ENCODE results near the gene PPP6R1. TPM values are rescaled to one million over a fixed set of nuclear protein-coding genes. Genes with fewer than 3 reads are reported as not detected.

Gene PPP6R1
- total and polyA plus RNA-seq, 2 of the 13 experiments (the other 11 are each of a cell fraction or from before 2014, with no cell fraction given): 25.8 to 54.0 TPM

DNA sequence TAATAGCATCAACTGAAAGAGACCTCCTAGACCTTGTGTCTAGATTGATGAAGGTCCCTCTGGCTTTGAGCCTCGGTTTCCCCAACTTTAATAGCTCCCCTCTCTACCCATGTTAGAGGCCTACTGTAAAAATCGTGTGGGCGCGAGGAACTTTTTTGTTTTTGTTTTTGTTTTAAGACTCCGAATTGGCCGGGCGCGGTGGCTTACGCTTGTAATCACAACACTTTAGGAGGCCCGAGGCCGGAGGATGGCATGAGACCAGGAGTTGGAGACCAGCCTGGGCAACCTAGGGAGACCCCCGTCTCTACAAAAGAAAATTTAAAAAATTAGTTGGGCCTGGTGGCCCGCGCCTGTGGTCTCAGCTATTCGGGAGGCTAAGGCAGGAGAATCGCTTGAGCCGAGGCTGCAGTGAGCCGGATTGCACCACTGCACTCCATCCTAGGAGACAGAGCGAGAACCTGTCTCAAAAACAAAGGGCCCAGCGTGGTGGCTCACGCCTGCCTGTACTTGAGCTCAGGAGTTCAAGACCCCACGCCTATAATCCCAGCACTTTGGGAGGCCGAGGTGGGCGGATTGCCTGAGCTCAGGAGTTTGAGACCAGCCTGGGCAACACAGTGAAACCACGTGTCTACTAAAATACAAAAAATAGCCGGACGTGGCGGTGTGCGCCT, 858 bp upstream of the PPP6R1 start (continued):
- no peak for TF ChIP-seq HIC2 (CRISPR knock-in tag; IDR thresholded peaks at IDR 0.05; ENCODE audit: low read depth)
- TF ChIP-seq, protein P1, sequence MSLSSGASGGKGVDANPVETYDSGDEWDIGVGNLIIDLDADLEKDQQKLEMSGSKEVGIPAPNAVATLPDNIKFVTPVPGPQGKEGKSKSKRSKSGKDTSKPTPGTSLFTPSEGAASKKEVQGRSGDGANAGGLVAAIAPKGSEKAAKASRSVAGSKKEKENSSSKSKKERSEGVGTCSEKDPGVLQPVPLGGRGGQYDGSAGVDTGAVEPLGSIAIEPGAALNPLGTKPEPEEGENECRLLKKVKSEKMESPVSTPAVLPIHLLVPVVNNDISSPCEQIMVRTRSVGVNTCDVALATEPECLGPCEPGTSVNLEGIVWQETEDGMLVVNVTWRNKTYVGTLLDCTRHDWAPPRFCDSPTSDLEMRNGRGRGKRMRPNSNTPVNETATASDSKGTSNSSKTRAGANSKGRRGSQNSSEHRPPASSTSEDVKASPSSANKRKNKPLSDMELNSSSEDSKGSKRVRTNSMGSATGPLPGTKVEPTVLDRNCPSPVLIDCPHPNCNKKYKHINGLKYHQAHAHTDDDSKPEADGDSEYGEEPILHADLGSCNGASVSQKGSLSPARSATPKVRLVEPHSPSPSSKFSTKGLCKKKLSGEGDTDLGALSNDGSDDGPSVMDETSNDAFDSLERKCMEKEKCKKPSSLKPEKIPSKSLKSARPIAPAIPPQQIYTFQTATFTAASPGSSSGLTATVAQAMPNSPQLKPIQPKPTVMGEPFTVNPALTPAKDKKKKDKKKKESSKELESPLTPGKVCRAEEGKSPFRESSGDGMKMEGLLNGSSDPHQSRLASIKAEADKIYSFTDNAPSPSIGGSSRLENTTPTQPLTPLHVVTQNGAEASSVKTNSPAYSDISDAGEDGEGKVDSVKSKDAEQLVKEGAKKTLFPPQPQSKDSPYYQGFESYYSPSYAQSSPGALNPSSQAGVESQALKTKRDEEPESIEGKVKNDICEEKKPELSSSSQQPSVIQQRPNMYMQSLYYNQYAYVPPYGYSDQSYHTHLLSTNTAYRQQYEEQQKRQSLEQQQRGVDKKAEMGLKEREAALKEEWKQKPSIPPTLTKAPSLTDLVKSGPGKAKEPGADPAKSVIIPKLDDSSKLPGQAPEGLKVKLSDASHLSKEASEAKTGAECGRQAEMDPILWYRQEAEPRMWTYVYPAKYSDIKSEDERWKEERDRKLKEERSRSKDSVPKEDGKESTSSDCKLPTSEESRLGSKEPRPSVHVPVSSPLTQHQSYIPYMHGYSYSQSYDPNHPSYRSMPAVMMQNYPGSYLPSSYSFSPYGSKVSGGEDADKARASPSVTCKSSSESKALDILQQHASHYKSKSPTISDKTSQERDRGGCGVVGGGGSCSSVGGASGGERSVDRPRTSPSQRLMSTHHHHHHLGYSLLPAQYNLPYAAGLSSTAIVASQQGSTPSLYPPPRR (CRISPR knock-in tag; IDR thresholded peaks at IDR 0.05; ENCODE audit: borderline replicate concordance): no peak
- TF ChIP-seq ELF3 (CRISPR knock-in tag; IDR thresholded peaks at IDR 0.05): no peak
- TF ChIP-seq MXD1 (CRISPR knock-in tag; IDR thresholded peaks at IDR 0.05): no peak
- TF ChIP-seq, protein P2, sequence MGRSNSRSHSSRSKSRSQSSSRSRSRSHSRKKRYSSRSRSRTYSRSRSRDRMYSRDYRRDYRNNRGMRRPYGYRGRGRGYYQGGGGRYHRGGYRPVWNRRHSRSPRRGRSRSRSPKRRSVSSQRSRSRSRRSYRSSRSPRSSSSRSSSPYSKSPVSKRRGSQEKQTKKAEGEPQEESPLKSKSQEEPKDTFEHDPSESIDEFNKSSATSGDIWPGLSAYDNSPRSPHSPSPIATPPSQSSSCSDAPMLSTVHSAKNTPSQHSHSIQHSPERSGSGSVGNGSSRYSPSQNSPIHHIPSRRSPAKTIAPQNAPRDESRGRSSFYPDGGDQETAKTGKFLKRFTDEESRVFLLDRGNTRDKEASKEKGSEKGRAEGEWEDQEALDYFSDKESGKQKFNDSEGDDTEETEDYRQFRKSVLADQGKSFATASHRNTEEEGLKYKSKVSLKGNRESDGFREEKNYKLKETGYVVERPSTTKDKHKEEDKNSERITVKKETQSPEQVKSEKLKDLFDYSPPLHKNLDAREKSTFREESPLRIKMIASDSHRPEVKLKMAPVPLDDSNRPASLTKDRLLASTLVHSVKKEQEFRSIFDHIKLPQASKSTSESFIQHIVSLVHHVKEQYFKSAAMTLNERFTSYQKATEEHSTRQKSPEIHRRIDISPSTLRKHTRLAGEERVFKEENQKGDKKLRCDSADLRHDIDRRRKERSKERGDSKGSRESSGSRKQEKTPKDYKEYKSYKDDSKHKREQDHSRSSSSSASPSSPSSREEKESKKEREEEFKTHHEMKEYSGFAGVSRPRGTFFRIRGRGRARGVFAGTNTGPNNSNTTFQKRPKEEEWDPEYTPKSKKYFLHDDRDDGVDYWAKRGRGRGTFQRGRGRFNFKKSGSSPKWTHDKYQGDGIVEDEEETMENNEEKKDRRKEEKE (IDR thresholded peaks at IDR 0.05): no peak
- TF ChIP-seq, protein P3, sequence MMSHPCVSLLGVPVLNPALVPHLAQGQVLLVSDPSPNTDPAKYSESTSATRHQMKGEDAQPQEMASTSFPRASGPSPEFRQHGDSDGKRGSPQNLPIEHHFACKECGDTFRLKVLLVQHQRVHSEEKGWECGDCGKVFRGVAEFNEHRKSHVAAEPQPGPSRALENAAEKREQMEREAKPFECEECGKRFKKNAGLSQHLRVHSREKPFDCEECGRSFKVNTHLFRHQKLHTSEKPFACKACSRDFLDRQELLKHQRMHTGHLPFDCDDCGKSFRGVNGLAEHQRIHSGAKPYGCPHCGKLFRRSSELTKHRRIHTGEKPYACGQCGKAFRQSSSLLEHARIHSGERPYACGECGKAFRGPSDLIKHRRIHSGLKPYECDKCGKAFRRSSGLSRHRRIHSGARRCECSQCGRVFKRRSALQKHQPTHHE (CRISPR knock-in tag; IDR thresholded peaks at IDR 0.05; ENCODE audit: borderline replicate concordance): no peak
- no peak for TF ChIP-seq HOXD1 (CRISPR knock-in tag; IDR thresholded peaks at IDR 0.05)
- no peak for TF ChIP-seq MIER2 (CRISPR knock-in tag; IDR thresholded peaks at IDR 0.05)
- TF ChIP-seq ZNF7 (CRISPR knock-in tag; IDR thresholded peaks at IDR 0.05): no peak
- no peak for TF ChIP-seq ZNF563 (CRISPR knock-in tag; IDR thresholded peaks at IDR 0.05)
- no peak for TF ChIP-seq IKZF1 (IDR thresholded peaks at IDR 0.05)
- TF ChIP-seq, protein P4, sequence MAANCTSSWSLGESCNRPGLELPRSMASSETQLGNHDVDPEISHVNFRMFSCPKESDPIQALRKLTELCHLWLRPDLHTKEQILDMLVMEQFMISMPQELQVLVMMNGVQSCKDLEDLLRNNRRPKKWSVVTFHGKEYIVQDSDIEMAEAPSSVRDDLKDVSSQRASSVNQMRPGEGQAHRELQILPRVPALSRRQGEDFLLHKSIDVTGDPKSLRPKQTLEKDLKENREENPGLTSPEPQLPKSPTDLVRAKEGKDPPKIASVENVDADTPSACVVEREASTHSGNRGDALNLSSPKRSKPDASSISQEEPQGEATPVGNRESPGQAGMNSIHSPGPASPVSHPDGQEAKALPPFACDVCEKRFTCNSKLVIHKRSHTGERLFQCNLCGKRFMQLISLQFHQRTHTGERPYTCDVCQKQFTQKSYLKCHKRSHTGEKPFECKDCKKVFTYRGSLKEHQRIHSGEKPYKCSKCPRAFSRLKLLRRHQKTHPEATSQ (CRISPR knock-in tag; IDR thresholded peaks at IDR 0.05; ENCODE audit: borderline replicate concordance): no peak; the same call in 1 of the 2 replicates
- no peak for TF ChIP-seq ZSCAN25 (CRISPR knock-in tag; IDR thresholded peaks at IDR 0.05)
- TF ChIP-seq SSRP1 (CRISPR knock-in tag; IDR thresholded peaks at IDR 0.05): no peak
